HG03442 (cell line): ENCODE data around the gene TLK2.
"Not testable (repeated sequence)": the region's sequence is repeated elsewhere in the genome, so short reads cannot be mapped to it uniquely, and the experiment has no call there.

ENCODE experiments used
- ATAC-seq: cut with Tn5 transposase; IDR thresholded peaks from one replicate; pipeline ENCODE4 v1.9.1; 2021; ENCODE audit warnings: mild to moderate bottlenecking, moderate library complexity; ENCODE audit not compliant: unreplicated experiment

Gene TLK2

DNA sequence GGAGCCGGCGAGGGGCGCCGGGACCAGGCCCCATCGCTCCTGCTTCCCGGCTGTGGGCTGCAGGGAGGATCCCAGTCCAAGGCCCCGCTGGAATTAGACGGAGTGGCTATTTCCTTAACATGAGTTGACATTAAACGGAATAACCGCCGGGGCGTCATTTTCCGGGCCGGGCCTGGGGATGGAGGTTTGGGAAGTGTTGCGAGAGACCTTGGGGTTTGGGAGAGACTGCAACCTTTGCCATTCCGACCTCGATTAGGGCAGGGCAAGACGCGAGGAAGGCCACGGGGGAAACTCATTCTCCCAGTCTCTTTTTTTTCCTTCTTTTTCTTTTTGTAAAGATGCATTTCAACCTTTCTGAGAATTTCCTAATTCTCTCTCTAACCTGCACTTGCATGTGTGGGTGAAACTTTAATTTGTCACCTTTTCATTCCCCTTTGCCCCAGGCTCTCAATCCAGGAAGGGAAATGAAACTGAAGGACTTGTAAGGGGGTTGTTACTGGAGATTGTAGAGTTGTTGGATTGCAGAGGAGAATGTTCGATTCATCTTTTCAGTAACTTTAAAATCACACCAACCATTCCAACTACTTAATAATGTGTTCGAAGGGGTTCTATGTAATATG, 1.1 kb downstream of the TLK2 start:
- ATAC-seq = not testable (repeated sequence)

DNA sequence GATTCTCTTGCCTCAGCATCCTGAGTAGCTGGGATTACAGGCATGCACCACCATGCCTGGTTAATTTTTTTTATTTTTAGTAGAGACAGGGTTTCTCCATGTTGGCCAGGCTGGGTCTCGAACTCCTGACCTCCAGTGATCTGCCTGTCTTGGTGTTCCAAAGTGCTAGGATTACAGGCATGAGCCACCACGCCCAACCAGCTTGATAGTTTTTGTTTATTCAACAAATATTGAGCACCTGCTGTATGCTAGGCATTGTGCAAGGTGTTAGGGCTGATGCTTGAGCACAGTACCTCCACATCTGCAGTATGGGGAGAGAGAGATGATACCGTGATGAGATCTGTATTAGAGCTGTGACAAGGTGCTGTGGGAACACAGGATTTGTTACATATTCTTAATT, 3.9 kb downstream of the TLK2 start:
- ATAC-seq = not testable (repeated sequence)

DNA sequence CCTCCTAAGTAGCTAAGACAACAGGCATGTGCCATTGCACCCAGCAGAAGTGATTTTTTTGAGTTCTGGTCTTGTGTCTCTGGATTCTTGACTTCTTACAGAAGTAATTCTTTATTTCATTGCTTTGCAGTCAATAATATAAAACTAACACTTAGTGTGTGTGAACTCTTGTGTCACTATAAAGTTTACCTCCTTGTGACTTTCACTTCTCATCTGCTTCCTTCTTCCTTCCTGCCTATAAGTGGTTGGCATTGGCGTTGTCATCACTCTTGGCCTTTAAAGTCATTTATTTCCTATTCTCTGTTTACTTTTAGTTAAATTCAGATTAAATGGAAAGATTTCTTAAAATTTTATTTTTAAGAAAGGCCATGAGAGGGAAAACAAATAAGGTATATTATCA, 12.4 kb downstream of the TLK2 start:
- not testable (repeated sequence) for ATAC-seq

DNA sequence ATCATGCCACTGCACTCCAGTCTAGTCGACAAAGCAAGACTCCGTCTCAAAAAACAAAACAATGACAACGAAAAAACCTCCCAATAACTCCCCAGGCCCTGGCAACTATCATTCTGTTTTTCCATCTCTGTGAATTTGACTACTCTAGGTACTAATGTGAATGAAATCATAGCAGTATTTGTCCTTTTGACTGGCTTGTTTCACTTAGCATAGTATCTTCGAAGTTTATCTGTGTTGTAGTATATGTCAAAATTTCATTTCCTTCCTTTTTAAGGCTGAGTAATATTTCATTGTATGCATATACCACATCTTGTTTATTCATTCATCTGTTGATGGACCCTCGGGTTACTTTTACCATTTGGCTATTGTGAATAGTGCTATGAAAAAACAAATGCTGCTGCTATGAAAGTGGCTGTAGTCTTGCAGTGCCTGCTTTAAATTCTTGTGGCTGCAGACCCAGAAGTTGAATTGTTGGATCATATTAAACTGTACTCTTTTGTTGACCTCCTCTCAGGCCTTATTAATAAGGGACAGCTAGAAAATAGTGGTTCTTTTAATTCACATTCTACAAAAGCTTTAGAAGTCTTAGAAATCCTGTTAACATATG, 14.5 kb downstream of the TLK2 start:
- not testable (repeated sequence) for ATAC-seq

- not testable (repeated sequence) for ATAC-seq
Measured at GRCh38 chr17:62494073-62494472, 15.4 kb downstream of the TLK2 start.

DNA sequence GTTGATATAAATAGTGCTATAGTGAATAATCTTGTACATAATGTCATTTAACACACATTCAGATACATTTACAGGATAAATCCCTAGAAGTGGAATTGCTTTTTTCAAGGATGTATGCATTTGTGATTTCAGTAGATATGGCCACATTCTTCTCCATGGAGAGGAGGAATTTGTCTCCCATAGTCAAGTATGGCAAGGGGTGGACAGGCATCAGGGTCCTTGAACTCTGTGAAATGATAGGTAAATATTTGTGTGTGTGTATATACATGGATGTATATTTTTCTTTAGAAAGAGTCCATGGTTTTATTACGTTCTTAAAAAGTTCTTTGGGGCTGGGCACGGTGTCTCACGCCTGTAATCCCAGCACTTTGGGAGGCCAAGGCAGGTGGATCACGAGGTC, 17.7 kb downstream of the TLK2 start:
- ATAC-seq = not testable (repeated sequence)

- not testable (repeated sequence) for ATAC-seq
Measured at GRCh38 chr17:62498796-62499195, 20.2 kb downstream of the TLK2 start.

DNA sequence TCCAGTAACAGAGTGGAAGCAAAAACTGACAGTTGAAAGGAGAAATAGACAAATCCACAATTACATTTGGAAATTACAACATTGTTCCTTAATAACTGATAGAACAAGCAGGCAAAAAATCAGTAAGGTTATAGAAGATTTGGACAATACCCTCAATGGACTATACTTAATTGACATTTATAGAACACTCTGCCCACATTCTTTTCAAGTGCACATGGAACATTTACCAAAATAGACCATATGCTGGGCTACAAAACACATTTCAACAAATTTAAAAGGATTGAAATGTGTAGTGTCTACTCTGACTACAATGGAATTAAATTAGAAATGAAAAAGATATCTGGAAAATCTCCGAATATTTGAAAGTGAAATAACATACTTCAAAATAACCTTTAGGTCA, 21.8 kb downstream of the TLK2 start:
- not testable (repeated sequence) for ATAC-seq

DNA sequence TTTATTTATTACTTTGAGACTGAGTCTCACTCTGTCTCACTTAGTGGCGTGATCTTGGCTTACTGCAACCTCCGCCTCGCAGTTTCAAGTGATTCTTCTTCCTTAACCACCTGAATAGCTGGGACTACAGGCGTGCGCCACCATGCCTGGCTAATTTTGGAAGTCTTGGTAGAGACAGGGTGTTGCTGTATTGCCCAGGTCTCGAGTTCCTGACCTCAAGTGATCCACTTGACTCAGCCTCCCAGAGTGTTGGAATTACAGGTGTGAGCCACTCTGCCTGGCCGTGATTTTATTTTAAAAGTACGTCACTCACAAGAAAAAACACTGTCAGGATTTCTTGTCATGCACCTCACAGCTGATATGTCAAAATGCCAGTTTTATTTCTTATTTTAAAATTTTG, 26.2 kb downstream of the TLK2 start:
- not testable (repeated sequence) for ATAC-seq

- ATAC-seq = not testable (repeated sequence)
Measured at GRCh38 chr17:62507191-62507836, 28.7 kb downstream of the TLK2 start.

GRCh38 chr17:62510247-62510819, 31.7 kb downstream of the TLK2 start:
- ATAC-seq = not testable (repeated sequence)

- ATAC-seq = not testable (repeated sequence)
Measured at GRCh38 chr17:62511014-62511413, 32.4 kb downstream of the TLK2 start.

- not testable (repeated sequence) for ATAC-seq
Measured at GRCh38 chr17:62516376-62516775, 37.8 kb downstream of the TLK2 start.

GRCh38 chr17:62521295-62521694, 42.7 kb downstream of the TLK2 start:
- ATAC-seq = not testable (repeated sequence)

DNA sequence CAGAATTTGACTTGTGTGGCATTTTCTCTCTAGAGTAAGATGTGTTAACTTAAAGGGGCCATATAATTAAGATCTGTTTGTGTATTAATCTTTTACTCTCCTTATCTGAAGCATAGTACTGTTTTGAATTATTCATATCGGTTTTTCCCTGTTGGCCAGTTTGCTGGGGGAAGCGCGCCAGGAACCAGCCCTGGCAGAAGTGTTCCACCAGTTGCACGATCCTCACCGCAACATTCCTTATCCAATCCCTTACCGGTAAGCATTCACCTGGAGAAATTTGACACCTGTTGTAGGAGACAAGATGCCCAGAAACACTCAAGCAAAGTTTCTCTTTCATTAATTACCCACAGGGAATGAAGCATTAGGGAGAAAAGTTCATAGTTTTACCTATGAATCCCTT, 45.5 kb downstream of the TLK2 start:
- ATAC-seq = not testable (repeated sequence)

DNA sequence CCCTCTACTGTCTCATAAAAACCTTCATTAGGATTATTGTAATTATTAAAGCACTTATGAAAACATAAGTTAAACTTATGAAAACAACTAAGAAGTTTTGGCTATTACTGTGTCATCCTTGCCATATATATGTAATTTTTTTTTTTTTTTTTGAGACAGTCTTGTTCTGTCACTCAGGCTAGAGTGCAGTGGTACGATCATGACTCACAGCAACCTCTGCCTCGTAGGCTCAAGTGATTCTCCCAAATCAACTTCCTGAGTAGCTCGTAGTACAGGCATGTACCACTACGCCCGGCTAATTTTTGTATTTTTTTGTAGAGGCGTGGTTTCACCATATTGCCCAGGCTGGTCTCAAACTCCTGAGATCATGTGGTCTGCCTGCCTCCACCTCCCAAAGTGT, 46.7 kb downstream of the TLK2 start:
- not testable (repeated sequence) for ATAC-seq

DNA sequence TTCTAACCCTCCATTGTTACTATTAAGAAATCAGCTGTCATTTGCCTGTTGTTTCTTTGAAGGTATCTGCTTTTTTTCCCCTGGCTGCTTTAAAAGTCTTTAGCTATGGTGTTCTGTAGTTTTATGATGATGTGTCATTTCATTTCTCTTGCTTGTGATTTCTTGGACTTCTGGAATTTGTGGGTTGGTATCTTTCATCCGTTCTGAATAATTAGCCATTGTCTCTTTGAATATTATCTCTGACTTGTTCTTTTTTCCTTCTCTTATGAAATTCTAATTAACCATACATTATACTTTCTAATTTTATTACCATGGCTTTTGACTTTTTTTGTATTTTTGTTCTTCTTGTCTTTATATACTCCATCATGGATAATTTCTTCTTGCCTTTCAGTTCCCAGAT, 52.3 kb downstream of the TLK2 start:
- not testable (repeated sequence) for ATAC-seq

- ATAC-seq = not testable (repeated sequence)
Measured at GRCh38 chr17:62536557-62536956, 57.9 kb downstream of the TLK2 start.

- ATAC-seq = not testable (repeated sequence)
Measured at GRCh38 chr17:62541073-62541472, 62.4 kb downstream of the TLK2 start.

GRCh38 chr17:62543278-62543775, 64.7 kb downstream of the TLK2 start:
- not testable (repeated sequence) for ATAC-seq

- not testable (repeated sequence) for ATAC-seq
Measured at GRCh38 chr17:62546066-62546465, 67.4 kb downstream of the TLK2 start.
